ENCODE measurements around the gene STMND1. TPM values are rescaled to one million over a fixed set of nuclear protein-coding genes. Genes with fewer than 3 reads are reported as not detected.

Gene STMND1
- total and polyA plus RNA-seq, 2 experiments from 2014 or later = 0.80 TPM; not detected in 1

DNA sequence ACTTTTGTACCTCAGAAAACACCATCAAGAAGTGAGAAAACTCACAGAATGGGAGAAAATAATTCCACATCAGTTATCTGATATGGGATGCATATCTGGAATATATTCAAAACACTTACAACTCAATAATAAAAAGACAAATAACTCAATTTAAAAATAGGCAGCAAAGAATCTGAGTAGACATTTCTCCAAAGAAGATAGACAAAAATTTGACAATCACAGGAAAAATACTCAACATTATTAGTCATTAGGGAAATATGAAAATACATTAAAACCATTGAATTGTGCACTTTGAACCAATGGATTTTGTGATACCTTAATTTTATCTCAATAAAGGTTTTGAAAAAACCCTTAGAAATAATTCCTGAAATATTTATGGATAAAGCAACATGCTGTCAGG is 36.9 kb upstream of the STMND1 start:
- H3K4me3 Mint-ChIP-seq = no peak overlapping the region
- H4K20me1 ChIP-seq (replicated peaks; ENCODE audit: insufficient read depth) = no peaks in the 10 kb centered on the region

More for the DNA sequence above, 36.9 kb upstream of the STMND1 start:
- Mint-ChIP-seq H3K36me3 (ENCODE audit: low read depth) (peaks cover 8% of the 10 kb centered on the region; the same call in 2 of the 3 replicates), H3K27ac (no peak overlapping the region), H3K4me1 (no peaks in the 10 kb centered on the region), H3K9me3 (peaks cover 14% of the 10 kb centered on the region), H3K27me3 (ENCODE audit: insufficient read depth, low read depth, poor library complexity) (peaks cover 2% of the 10 kb centered on the region)
- DNase-seq (ENCODE audit: low spot score) (no peak), ATAC-seq (no peak)
- no peaks in the 10 kb centered on the region for H3K36me3 ChIP-seq (ENCODE audit: insufficient read depth)
- H3K27me3 ChIP-seq (ENCODE audit: insufficient read depth) = no peaks in the 10 kb centered on the region
- H3K4me3 ChIP-seq = no peak overlapping the region
- H3F3A ChIP-seq (replicated peaks; ENCODE audit: low read depth) = no peaks in the 10 kb centered on the region
- H3K79me2 ChIP-seq (replicated peaks; ENCODE audit: insufficient read depth) = no peaks in the 10 kb centered on the region
- H2AFZ ChIP-seq = no peak overlapping the region
- no peaks in the 10 kb centered on the region for H3K4me1 ChIP-seq (ENCODE audit: insufficient read depth)
- H3K4me2 ChIP-seq = no peak overlapping the region
- H3K27ac ChIP-seq (ENCODE audit: low read depth) = no peak overlapping the region
- no peak for TF ChIP-seq ZNF331 (CRISPR knock-in tag; IDR thresholded peaks at IDR 0.05; ENCODE audit: low read depth)
- TF ChIP-seq POLR2AphosphoS5 (IDR thresholded peaks at IDR 0.05; ENCODE audit: low read depth) = no peak
- TF ChIP-seq EZH2phosphoT487 (IDR thresholded peaks at IDR 0.05; ENCODE audit: unreplicated experiment) = no peak
- TF ChIP-seq, protein P1, sequence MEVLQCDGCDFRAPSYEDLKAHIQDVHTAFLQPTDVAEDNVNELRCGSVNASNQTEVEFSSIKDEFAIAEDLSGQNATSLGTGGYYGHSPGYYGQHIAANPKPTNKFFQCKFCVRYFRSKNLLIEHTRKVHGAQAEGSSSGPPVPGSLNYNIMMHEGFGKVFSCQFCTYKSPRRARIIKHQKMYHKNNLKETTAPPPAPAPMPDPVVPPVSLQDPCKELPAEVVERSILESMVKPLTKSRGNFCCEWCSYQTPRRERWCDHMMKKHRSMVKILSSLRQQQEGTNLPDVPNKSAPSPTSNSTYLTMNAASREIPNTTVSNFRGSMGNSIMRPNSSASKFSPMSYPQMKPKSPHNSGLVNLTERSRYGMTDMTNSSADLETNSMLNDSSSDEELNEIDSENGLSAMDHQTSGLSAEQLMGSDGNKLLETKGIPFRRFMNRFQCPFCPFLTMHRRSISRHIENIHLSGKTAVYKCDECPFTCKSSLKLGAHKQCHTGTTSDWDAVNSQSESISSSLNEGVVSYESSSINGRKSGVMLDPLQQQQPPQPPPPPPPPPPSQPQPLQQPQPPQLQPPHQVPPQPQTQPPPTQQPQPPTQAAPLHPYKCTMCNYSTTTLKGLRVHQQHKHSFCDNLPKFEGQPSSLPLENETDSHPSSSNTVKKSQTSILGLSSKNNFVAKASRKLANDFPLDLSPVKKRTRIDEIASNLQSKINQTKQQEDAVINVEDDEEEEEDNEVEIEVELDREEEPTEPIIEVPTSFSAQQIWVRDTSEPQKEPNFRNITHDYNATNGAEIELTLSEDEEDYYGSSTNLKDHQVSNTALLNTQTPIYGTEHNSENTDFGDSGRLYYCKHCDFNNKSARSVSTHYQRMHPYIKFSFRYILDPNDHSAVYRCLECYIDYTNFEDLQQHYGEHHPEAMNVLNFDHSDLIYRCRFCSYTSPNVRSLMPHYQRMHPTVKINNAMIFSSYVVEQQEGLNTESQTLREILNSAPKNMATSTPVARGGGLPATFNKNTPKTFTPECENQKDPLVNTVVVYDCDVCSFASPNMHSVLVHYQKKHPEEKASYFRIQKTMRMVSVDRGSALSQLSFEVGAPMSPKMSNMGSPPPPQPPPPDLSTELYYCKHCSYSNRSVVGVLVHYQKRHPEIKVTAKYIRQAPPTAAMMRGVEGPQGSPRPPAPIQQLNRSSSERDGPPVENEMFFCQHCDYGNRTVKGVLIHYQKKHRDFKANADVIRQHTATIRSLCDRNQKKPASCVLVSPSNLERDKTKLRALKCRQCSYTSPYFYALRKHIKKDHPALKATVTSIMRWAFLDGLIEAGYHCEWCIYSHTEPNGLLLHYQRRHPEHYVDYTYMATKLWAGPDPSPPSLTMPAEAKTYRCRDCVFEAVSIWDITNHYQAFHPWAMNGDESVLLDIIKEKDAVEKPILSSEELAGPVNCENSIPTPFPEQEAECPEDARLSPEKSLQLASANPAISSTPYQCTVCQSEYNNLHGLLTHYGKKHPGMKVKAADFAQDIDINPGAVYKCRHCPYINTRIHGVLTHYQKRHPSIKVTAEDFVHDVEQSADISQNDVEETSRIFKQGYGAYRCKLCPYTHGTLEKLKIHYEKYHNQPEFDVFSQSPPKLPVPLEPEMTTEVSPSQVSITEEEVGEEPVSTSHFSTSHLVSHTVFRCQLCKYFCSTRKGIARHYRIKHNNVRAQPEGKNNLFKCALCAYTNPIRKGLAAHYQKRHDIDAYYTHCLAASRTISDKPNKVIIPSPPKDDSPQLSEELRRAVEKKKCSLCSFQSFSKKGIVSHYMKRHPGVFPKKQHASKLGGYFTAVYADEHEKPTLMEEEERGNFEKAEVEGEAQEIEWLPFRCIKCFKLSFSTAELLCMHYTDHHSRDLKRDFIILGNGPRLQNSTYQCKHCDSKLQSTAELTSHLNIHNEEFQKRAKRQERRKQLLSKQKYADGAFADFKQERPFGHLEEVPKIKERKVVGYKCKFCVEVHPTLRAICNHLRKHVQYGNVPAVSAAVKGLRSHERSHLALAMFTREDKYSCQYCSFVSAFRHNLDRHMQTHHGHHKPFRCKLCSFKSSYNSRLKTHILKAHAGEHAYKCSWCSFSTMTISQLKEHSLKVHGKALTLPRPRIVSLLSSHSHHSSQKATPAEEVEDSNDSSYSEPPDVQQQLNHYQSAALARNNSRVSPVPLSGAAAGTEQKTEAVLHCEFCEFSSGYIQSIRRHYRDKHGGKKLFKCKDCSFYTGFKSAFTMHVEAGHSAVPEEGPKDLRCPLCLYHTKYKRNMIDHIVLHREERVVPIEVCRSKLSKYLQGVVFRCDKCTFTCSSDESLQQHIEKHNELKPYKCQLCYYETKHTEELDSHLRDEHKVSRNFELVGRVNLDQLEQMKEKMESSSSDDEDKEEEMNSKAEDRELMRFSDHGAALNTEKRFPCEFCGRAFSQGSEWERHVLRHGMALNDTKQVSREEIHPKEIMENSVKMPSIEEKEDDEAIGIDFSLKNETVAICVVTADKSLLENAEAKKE (CRISPR knock-in tag; IDR thresholded peaks at IDR 0.05) = no peak
- TF ChIP-seq NANOG (IDR thresholded peaks at IDR 0.05; ENCODE audit: borderline replicate concordance) = no peak
- no peak for TF ChIP-seq EZH2 (IDR thresholded peaks at IDR 0.05; ENCODE audit: low read depth, unreplicated experiment)
- no peak for TF ChIP-seq ZNF114 (CRISPR knock-in tag; IDR thresholded peaks at IDR 0.05)
- no peak for TF ChIP-seq JUNB (IDR thresholded peaks at IDR 0.05; ENCODE audit: unreplicated experiment)
- TF ChIP-seq, protein P2, sequence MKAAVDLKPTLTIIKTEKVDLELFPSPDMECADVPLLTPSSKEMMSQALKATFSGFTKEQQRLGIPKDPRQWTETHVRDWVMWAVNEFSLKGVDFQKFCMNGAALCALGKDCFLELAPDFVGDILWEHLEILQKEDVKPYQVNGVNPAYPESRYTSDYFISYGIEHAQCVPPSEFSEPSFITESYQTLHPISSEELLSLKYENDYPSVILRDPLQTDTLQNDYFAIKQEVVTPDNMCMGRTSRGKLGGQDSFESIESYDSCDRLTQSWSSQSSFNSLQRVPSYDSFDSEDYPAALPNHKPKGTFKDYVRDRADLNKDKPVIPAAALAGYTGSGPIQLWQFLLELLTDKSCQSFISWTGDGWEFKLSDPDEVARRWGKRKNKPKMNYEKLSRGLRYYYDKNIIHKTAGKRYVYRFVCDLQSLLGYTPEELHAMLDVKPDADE (IDR thresholded peaks at IDR 0.05) = no peak
- TF ChIP-seq, protein P3, sequence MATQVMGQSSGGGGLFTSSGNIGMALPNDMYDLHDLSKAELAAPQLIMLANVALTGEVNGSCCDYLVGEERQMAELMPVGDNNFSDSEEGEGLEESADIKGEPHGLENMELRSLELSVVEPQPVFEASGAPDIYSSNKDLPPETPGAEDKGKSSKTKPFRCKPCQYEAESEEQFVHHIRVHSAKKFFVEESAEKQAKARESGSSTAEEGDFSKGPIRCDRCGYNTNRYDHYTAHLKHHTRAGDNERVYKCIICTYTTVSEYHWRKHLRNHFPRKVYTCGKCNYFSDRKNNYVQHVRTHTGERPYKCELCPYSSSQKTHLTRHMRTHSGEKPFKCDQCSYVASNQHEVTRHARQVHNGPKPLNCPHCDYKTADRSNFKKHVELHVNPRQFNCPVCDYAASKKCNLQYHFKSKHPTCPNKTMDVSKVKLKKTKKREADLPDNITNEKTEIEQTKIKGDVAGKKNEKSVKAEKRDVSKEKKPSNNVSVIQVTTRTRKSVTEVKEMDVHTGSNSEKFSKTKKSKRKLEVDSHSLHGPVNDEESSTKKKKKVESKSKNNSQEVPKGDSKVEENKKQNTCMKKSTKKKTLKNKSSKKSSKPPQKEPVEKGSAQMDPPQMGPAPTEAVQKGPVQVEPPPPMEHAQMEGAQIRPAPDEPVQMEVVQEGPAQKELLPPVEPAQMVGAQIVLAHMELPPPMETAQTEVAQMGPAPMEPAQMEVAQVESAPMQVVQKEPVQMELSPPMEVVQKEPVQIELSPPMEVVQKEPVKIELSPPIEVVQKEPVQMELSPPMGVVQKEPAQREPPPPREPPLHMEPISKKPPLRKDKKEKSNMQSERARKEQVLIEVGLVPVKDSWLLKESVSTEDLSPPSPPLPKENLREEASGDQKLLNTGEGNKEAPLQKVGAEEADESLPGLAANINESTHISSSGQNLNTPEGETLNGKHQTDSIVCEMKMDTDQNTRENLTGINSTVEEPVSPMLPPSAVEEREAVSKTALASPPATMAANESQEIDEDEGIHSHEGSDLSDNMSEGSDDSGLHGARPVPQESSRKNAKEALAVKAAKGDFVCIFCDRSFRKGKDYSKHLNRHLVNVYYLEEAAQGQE (IDR thresholded peaks at IDR 0.05; ENCODE audit: unreplicated experiment) = no peak
- peaks cover 3% of the 10 kb centered on the region; the same call in 1 of the 2 replicates for H3K9me2 ChIP-seq (ENCODE audit: insufficient read depth)

Measured in GM23338 (cell line).